AG04450 (cell line): ENCODE measurements around the gene EIF5A2. TPM values are rescaled to one million over a fixed set of nuclear protein-coding genes. Genes with fewer than 3 reads are reported as not detected.
A peak's percentile ranks its signal among the peaks of the same experiment; 100 is the strongest.

Experiments
- CTCF ChIA-PET: fragments of 300-600, 350-600 bp; formaldehyde crosslinking; extraction: SDS; loops from one replicate; lab custom pipeline; 2022; ENCODE audit warnings: antibody characterized with exemption, inconsistent platforms; lab: Charles Lee
- POLR2A ChIA-PET: fragments of 350-600 bp; formaldehyde crosslinking; extraction: SDS; loops from one replicate; lab custom pipeline; 2021; ENCODE audit warnings: antibody characterized with exemption, inconsistent platforms; lab: Yijun Ruan, JAX
- DNase-seq: peaks from one replicate; pipeline ENCODE4 v3.0.0-alpha.2; 2011; ENCODE audit warnings: low read depth, low spot score
- H3K27ac ChIP-seq: one replicate; pipeline ENCODE4 v1.5.1; 2012; ENCODE audit warnings: low read depth, low read length, control low read depth
- H3K27me3 ChIP-seq: one replicate; pipeline ENCODE4 v1.6.0; 2012; ENCODE audit warnings: low read length; ENCODE audit not compliant: control insufficient read depth, insufficient read depth
- H3K4me3 ChIP-seq: 2 replicates; pipeline ENCODE4 v1.5.1; 2011; ENCODE audit warnings: mild to moderate bottlenecking, low read depth, low read length, control low read depth
- H3K9me3 ChIP-seq: 2 replicates; pipeline ENCODE4 v1.5.1; 2012; ENCODE audit warnings: low read length; ENCODE audit not compliant: control insufficient read depth, insufficient read depth
- polyA plus RNA-seq: library from polyadenylated mRNA; depleted of rRNA; stranded (reverse); fragments of >200 nt; gene quantifications from 2 replicates; pipeline ENCODE4 v1.2.3, GENCODE V29; 2011
- TF ChIP-seq, protein P1 (sequence below): IDR thresholded peaks from 2 replicates; pipeline ENCODE4 v1.5.1; 2011; ENCODE audit warnings: low read depth, low read length, control low read depth, inconsistent platforms

The EIF5A2 gene
- polyA plus RNA-seq, 1 experiment: 20.5 TPM

GRCh38 chr3:170876537-170876936 lies 31.9 kb downstream of the EIF5A2 start:
- CTCF ChIA-PET: no interaction called here
- no peak overlapping the region for H3K4me3 ChIP-seq
- POLR2A ChIA-PET: no interaction called here
- no peak for DNase-seq
- TF ChIP-seq, protein P1, sequence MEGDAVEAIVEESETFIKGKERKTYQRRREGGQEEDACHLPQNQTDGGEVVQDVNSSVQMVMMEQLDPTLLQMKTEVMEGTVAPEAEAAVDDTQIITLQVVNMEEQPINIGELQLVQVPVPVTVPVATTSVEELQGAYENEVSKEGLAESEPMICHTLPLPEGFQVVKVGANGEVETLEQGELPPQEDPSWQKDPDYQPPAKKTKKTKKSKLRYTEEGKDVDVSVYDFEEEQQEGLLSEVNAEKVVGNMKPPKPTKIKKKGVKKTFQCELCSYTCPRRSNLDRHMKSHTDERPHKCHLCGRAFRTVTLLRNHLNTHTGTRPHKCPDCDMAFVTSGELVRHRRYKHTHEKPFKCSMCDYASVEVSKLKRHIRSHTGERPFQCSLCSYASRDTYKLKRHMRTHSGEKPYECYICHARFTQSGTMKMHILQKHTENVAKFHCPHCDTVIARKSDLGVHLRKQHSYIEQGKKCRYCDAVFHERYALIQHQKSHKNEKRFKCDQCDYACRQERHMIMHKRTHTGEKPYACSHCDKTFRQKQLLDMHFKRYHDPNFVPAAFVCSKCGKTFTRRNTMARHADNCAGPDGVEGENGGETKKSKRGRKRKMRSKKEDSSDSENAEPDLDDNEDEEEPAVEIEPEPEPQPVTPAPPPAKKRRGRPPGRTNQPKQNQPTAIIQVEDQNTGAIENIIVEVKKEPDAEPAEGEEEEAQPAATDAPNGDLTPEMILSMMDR: no peak
- peaks cover 3% of the 10 kb centered on the region; the same call in 1 of the 2 replicates for H3K9me3 ChIP-seq
- no peak overlapping the region for H3K27ac ChIP-seq
- H3K27me3 ChIP-seq: no peaks in the 10 kb centered on the region

DNA sequence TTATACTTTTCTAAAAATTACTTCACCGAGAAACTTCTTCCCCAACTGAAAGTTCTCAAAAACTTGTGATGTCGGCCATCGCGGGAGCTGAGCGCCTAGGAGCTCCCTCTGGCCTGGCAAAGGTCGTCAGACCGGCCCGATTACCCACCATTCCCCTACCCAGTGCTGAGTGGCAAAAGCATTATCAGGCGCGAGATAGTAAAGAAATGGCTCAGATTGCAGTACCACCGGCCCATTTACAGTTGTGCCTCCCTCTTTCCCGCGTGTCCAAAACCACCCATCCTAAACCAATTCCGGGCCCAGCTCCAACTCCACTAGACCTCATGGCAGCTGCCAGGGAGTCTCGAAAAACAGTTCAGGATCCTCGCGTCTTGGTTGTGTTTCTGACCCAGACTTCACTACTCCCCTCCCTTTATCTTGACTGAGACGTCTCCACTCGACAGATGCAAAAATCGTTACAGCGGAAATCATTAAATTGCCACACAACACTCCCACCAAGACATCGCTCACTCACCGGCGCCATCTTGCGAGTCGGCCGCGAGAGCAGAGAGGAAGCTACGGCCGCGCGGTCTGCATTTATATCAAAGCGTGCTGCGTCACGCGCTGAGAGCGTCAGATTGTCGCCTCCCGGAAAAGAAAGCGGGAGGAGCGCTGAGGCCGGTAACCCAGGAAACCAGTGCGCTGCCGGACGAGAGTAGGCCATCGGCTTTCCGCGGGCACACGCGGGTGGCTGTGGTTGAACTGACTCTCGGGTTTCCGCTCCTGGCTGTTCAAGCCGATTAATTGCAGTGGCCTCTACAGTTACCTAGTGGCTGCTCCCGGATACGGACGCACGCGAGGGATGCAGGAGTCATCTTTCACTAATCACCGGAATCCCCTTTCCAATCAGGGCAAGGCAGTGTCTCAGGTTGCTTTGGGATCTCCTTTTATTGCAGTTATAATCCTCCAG lies 38.5 kb downstream of the EIF5A2 start, which contains the start of gene RPL22L1:
TSS of gene RPL22L1 (minus strand) at position 551 of the 949 bp plus-strand sequence. CDS start at position 523, 28 bp downstream.
- H3K27me3 ChIP-seq: no peaks in the 10 kb centered on the region
- no peaks in the 10 kb centered on the region for H3K9me3 ChIP-seq
- ChIA-PET CTCF (interaction anchor here (0.6 to 1.0 kb wide), 3 partner anchors 456 to 1753 kb away, joined by 3 to 7 read pairs (median 7); no protein-coding TSS in a partner anchor), POLR2A (interaction anchor here (0.6 to 1.5 kb wide), 13 partner anchors 12 to 723 kb away, joined by 3 to 12 read pairs (median 4); partner anchors contain the start of gene EIF5A2)
- peak; percentile 81 for DNase-seq
- peak within 1 kb of the TSS; percentile 81 for H3K27ac ChIP-seq
- TF ChIP-seq, protein P1: peak; percentile 32
- H3K4me3 ChIP-seq: peak within 1 kb of the TSS; percentile 96

DNA sequence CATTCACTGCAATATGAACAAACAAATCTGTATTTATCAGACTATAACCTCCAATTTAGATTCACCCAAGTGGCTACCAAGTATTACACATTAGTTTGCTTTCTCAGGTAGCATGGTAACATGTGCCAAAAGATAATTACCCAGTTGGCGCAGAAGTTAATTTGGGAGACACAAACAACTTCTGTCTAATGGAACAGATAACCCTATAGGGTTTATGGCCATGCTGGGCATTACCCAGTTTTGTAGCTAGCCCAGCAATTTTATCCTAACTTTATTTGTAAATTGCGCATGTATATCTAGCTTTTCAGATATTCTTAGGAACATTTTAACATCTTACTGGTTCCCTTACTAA lies 39.2 kb downstream of the EIF5A2 start:
- H3K9me3 ChIP-seq: no peaks in the 10 kb centered on the region
- ChIA-PET POLR2A (interaction anchor here (0.6 to 1.5 kb wide), 8 partner anchors 29 to 723 kb away, joined by 3 to 12 read pairs (median 5); partner anchors contain the start of gene EIF5A2), CTCF (interaction anchor here (0.6 to 1.0 kb wide), 2 partner anchors 455 to 904 kb away, joined by 3 to 7 read pairs; no protein-coding TSS in a partner anchor)
- no peak overlapping the region for H3K27ac ChIP-seq
- TF ChIP-seq, protein P1: no peak
- no peak for DNase-seq
- H3K27me3 ChIP-seq: no peaks in the 10 kb centered on the region
- H3K4me3 ChIP-seq: peak overlapping the region; percentile 96

DNA sequence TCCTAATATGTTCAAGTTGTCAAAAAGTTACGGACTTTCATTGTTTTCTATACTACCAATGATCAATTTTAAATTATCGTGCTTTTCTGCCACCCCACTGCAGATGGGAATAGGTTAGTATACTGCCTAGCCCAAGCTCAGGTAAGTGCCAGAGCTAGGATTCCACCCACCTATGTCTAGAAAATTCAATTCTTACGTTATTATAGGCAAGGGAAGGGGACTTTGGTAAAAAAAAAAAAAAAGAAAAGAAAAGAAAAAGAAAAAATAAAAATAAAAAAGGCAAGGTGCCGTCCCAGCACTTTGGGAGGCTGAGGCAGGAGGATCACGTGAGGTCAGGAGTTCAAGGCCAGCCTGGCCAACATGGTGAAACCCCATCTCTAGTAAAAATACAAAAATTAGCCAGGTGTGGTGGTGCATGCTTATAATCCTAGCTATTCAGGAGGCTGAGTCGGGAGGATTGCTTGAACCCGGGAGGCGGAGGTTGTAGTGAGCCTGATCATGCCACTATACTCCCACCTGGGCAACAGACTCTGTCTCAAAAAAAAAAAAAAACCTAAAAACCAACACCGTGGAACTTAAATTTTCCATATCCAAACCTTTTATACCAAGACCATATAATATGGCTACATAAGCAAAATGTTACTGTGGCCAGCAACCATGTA lies 39.7 kb downstream of the EIF5A2 start:
- TF ChIP-seq, protein P1: no peak
- peak overlapping the region; percentile 96 for H3K4me3 ChIP-seq
- no peak for DNase-seq
- no peaks in the 10 kb centered on the region for H3K9me3 ChIP-seq
- no peaks in the 10 kb centered on the region for H3K27me3 ChIP-seq
- ChIA-PET POLR2A (interaction anchor here (0.7 to 1.5 kb wide), 5 partner anchors 40 to 1100 kb away, joined by 4 to 12 read pairs (median 6); partner anchors contain the start of gene EIF5A2), CTCF (interaction anchor here (0.7 to 1.0 kb wide), 4 partner anchors 11 to 479 kb away, joined by 5 to 9 read pairs (median 6); no protein-coding TSS in a partner anchor)
- H3K27ac ChIP-seq: no peak overlapping the region
